ENCODE results near the gene SPATA21. TPM values are rescaled to one million over a fixed set of nuclear protein-coding genes. Genes with fewer than 3 reads are reported as not detected.
"Not testable (repeated sequence)": the region's sequence is repeated elsewhere in the genome, so short reads cannot be mapped to it uniquely, and the experiment has no call there.

SPATA21 gene
- total and polyA plus RNA-seq, 2 donors (not counting 3 experiments of a cell fraction or from before 2014, with no cell fraction given), result not detected

DNA sequence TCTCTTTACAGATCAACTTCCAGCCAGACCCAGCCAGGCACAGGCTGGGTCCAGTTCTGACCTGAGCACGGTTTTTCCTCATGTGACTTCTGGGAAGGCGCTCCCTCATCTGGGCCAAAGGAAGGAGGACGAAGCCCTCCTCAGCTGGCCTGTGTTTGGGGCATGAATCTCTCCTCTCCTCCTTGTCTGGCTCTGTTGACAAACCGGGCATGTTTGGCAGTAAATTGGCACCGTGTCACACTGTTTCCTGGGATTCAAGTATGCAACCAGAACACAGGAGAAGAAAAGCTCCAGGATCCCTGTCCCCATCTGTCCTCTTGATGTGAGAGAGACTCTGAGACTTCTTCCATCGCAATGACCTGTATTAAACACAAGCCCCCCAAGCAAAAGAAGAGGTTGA, 21.6 kb upstream of the SPATA21 start:
- POLR2A ChIA-PET, result no interaction called here
- Histone ChIP-seq H3K4me1 (ENCODE audit: control insufficient read depth, extremely low read depth, insufficient read depth, low read length) (no peaks in the 10 kb centered on the region), H3K4me3 (replicated peaks in 1 of 3; ENCODE audit: insufficient read depth in 1 of 3, low read depth in 1 of 3, low read length in 3 of 3) (no peak overlapping the region), H3K9ac (replicated peaks; ENCODE audit: extremely low read depth, insufficient read depth, low read length) (no peak overlapping the region), H3K9me1 (replicated peaks; ENCODE audit: control insufficient read depth, extremely low read depth, insufficient read depth, low read length) (no peaks in the 10 kb centered on the region), H2AFZ (ENCODE audit: low read depth, low read length) (no peak overlapping the region), H3K27ac (ENCODE audit: insufficient read depth, low read depth, low read length) (no peak overlapping the region), H3K79me2 (ENCODE audit: control insufficient read depth, insufficient read depth, low read length) (no peaks in the 10 kb centered on the region), H4K20me1 (replicated peaks; ENCODE audit: control insufficient read depth, extremely low read depth, insufficient read depth, low read length) (no peaks in the 10 kb centered on the region), H3K27me3 (ENCODE audit: control insufficient read depth in 2 of 2, insufficient read depth in 2 of 2, low read length in 2 of 2) (no peaks in the 10 kb centered on the region), H3K4me2 (ENCODE audit: insufficient read depth, low read length) (no peak overlapping the region), H3K36me3 (ENCODE audit: control insufficient read depth in 2 of 2, extremely low read depth in 1 of 2, insufficient read depth in 2 of 2, low read length in 2 of 2) (peaks cover 13 to 49% of the 10 kb centered on the region in 2 experiments), H3K9me3 (replicated peaks; ENCODE audit: control insufficient read depth, insufficient read depth, low read length) (no peaks in the 10 kb centered on the region)
- no TSS peak for BruUV-seq (replicated peaks)
- intact Hi-C loops (cut with micrococcal nuclease), result no loop called here
- CTCF ChIA-PET, result interaction anchor here (1.4 kb wide), 1 partner anchor 18 kb away, joined by 5 read pairs; the partner anchor contains the start of gene NECAP2
- DNase-seq (ENCODE audit: low read depth, low spot score) (no peak), FAIRE-seq (no peak)
- dilution Hi-C loops (cut with MboI; ENCODE audit: extremely low pct_ligation_motif_present, low sequenced_read_pairs), result no loop called here
- no peak for TF ChIP-seq FOS (IDR thresholded peaks at IDR 0.05; ENCODE audit: borderline replicate concordance, insufficient read depth, low read length)
- TF ChIP-seq POLR2AphosphoS5 (IDR thresholded peaks at IDR 0.05; ENCODE audit: insufficient read depth, low read depth, low read length), result no peak

DNA sequence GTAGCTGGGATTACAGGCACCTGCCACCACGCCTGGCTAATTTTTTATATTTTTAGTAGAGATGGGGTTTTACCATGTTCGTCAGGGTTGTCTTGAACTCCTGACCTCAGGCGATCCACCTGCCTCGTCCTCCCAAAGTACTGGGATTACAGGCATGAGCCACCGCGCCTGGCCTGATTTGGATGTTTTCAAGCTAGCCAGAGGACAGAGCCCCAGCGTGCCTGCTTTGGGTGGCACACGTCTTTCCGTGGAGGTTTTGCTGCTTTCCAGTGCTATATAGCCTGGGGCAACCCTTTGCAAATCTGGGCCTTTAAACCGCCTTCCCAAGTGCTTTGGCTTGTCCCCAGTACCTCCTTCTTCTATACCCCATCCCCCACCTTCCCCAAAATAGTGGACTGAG, 18.9 kb upstream of the SPATA21 start:
- H3K27me3 ChIP-seq (ENCODE audit: control insufficient read depth in 2 of 2, insufficient read depth in 2 of 2, low read length in 2 of 2); H3K4me2 ChIP-seq (ENCODE audit: insufficient read depth, low read length); DNase-seq (ENCODE audit: low read depth, low spot score); H3K4me1 ChIP-seq (ENCODE audit: control insufficient read depth, extremely low read depth, insufficient read depth, low read length); intact Hi-C loops (cut with micrococcal nuclease); H3K27ac ChIP-seq (ENCODE audit: insufficient read depth, low read depth, low read length); H3K9me1 ChIP-seq (replicated peaks; ENCODE audit: control insufficient read depth, extremely low read depth, insufficient read depth, low read length); H3K4me3 ChIP-seq (replicated peaks in 1 of 3; ENCODE audit: insufficient read depth in 1 of 3, low read depth in 1 of 3, low read length in 3 of 3); H2AFZ ChIP-seq (ENCODE audit: low read depth, low read length); H3K9me3 ChIP-seq (replicated peaks; ENCODE audit: control insufficient read depth, insufficient read depth, low read length); BruUV-seq (replicated peaks); H3K9ac ChIP-seq (replicated peaks; ENCODE audit: extremely low read depth, insufficient read depth, low read length); CTCF ChIA-PET; FAIRE-seq; H3K79me2 ChIP-seq (ENCODE audit: control insufficient read depth, insufficient read depth, low read length); dilution Hi-C loops (cut with MboI; ENCODE audit: extremely low pct_ligation_motif_present, low sequenced_read_pairs); H4K20me1 ChIP-seq (replicated peaks; ENCODE audit: control insufficient read depth, extremely low read depth, insufficient read depth, low read length); POLR2A ChIA-PET: not testable (repeated sequence)
- peaks cover 19 to 54% of the 10 kb centered on the region in 2 experiments for H3K36me3 ChIP-seq (ENCODE audit: control insufficient read depth in 2 of 2, extremely low read depth in 1 of 2, insufficient read depth in 2 of 2, low read length in 2 of 2)

DNA sequence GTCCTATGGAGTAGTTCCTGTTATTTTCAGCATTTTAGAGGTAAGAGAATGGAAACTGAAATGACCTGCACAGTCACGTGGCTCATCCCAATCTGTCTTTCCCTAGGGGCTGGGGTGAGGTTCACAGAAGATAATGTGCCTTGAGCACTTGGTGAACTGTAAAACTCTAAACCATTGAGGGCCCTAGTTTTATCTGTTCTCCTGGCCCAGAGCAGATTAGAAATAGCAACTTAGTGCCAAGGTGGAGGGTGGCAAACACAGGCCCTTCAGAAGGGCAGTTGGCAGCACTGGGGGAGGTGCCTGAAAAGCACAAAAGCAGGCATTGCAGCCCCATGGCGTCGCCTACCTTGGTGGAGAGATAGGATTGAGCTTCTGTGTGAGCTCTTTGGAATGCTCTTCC, 17.7 kb upstream of the SPATA21 start:
- H3K27ac ChIP-seq (ENCODE audit: insufficient read depth, low read depth, low read length); H3K9ac ChIP-seq (replicated peaks; ENCODE audit: extremely low read depth, insufficient read depth, low read length); H3K4me1 ChIP-seq (ENCODE audit: control insufficient read depth, extremely low read depth, insufficient read depth, low read length); FAIRE-seq; H3K4me3 ChIP-seq (replicated peaks in 1 of 3; ENCODE audit: insufficient read depth in 1 of 3, low read depth in 1 of 3, low read length in 3 of 3); DNase-seq (ENCODE audit: low read depth, low spot score); H3K27me3 ChIP-seq (ENCODE audit: control insufficient read depth in 2 of 2, insufficient read depth in 2 of 2, low read length in 2 of 2); H3K9me1 ChIP-seq (replicated peaks; ENCODE audit: control insufficient read depth, extremely low read depth, insufficient read depth, low read length); POLR2A ChIA-PET; BruUV-seq (replicated peaks); intact Hi-C loops (cut with micrococcal nuclease); H3K4me2 ChIP-seq (ENCODE audit: insufficient read depth, low read length); H4K20me1 ChIP-seq (replicated peaks; ENCODE audit: control insufficient read depth, extremely low read depth, insufficient read depth, low read length); H3K79me2 ChIP-seq (ENCODE audit: control insufficient read depth, insufficient read depth, low read length); H3K9me3 ChIP-seq (replicated peaks; ENCODE audit: control insufficient read depth, insufficient read depth, low read length); H2AFZ ChIP-seq (ENCODE audit: low read depth, low read length); dilution Hi-C loops (cut with MboI; ENCODE audit: extremely low pct_ligation_motif_present, low sequenced_read_pairs): not testable (repeated sequence)
- H3K36me3 ChIP-seq (ENCODE audit: control insufficient read depth in 2 of 2, extremely low read depth in 1 of 2, insufficient read depth in 2 of 2, low read length in 2 of 2), result peaks cover 15 to 51% of the 10 kb centered on the region in 2 experiments
- CTCF ChIA-PET, result interaction anchor here (0.8 to 1.0 kb wide), 2 partner anchors 14 kb away, joined by 3 read pairs; partner anchors contain the start of gene NECAP2
